ENCODE data around the gene TNFSF10. TPM values are rescaled to one million over a fixed set of nuclear protein-coding genes. Genes with fewer than 3 reads are reported as not detected.

The TNFSF10 gene
- total RNA-seq, 1 donor from 2014 or later: not detected

DNA sequence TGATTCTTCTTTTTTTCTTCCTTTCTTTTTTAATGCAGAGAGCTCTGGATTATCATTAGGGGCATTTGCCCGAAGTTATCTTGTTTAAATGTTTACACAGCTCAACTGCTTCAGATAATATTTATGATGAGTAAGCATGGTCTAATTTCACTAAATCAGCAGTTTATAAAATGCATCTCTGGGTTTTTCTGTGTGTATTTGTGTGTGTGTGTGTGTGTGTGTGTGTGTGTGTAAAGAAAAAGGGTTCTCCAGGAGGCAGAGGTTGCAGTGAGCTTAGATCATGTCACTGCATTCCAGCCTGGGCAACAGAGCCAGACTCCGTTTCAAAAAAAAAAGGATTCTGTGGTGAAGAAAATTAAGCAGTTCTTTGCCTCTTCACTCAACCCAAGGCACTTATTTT is 25.9 kb upstream of the TNFSF10 start:
- H3K4me3 Mint-ChIP-seq: no peak overlapping the region
- H3K27me3 Mint-ChIP-seq (ENCODE audit: low read depth): no peaks in the 10 kb centered on the region
- TF ChIP-seq, protein P1, sequence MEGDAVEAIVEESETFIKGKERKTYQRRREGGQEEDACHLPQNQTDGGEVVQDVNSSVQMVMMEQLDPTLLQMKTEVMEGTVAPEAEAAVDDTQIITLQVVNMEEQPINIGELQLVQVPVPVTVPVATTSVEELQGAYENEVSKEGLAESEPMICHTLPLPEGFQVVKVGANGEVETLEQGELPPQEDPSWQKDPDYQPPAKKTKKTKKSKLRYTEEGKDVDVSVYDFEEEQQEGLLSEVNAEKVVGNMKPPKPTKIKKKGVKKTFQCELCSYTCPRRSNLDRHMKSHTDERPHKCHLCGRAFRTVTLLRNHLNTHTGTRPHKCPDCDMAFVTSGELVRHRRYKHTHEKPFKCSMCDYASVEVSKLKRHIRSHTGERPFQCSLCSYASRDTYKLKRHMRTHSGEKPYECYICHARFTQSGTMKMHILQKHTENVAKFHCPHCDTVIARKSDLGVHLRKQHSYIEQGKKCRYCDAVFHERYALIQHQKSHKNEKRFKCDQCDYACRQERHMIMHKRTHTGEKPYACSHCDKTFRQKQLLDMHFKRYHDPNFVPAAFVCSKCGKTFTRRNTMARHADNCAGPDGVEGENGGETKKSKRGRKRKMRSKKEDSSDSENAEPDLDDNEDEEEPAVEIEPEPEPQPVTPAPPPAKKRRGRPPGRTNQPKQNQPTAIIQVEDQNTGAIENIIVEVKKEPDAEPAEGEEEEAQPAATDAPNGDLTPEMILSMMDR (conservative IDR thresholded peaks at IDR 0.05): no peak
- no peaks in the 10 kb centered on the region for H3K9me3 Mint-ChIP-seq
- no peaks in the 10 kb centered on the region for H3K36me3 Mint-ChIP-seq (ENCODE audit: low read depth)
- no peak overlapping the region for H3K27ac Mint-ChIP-seq (ENCODE audit: unreplicated experiment)
- DNase-seq (ENCODE audit: low read depth, low spot score): no peak
- H3K4me1 Mint-ChIP-seq: no peaks in the 10 kb centered on the region

DNA sequence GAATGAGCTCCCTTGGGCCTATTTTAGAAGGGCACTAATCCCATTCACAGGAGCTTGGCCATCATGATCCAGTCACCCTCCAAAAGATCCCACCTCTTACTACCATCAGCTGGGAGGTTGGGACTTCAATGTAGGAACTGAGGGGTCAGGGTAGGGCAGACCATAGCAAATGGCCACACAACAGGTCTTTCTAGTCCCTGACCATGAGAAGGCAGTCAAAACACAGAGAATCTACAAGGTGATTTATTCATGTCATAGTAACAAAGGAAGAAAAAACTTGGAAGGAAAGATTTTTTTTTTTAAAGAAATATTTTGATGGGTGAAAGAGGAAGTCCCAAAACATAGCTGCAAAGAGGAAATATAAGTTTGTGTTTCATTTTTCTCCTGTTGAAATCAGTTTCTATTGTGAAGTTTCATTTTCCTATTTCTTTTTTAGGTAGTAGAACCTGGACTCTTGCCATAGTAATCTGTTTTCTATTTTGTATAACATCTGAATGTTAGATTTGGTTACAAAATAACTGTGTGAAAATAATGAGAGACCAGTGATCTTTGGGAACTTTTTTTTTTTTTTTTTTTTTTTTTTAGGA is 23.5 kb upstream of the TNFSF10 start:
- DNase-seq (ENCODE audit: low read depth, low spot score): no peak
- Mint-ChIP-seq H3K36me3 (ENCODE audit: low read depth) (no peaks in the 10 kb centered on the region), H3K27ac (ENCODE audit: unreplicated experiment) (peak overlapping the region; percentile 20), H3K9me3 (no peaks in the 10 kb centered on the region), H3K4me3 (no peak overlapping the region), H3K27me3 (ENCODE audit: low read depth) (no peaks in the 10 kb centered on the region), H3K4me1 (no peaks in the 10 kb centered on the region)
- TF ChIP-seq, protein P1 (conservative IDR thresholded peaks at IDR 0.05): no peak

DNA sequence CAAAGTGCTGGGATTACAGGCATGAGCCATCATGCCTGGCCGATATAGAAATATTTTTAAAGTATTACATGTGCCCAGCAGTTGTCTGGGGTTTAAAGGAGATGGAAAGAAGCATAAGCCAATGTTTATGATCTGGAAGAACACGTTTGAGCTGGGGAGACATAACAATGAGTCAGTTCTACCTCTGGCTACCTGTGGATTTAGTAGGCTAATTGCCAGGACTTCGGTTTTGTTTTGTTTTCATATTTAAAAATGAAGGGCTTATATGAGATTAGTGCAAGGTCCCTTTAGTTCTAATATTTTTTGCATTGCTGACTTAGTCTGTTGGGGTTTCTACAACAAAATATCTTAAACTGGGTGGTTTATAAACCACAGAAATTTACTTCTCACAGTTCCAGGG is 22.9 kb upstream of the TNFSF10 start:
- TF ChIP-seq, protein P1 (conservative IDR thresholded peaks at IDR 0.05): no peak
- no peaks in the 10 kb centered on the region for H3K36me3 Mint-ChIP-seq (ENCODE audit: low read depth)
- no peaks in the 10 kb centered on the region for H3K9me3 Mint-ChIP-seq
- no peak overlapping the region for H3K27ac Mint-ChIP-seq (ENCODE audit: unreplicated experiment)
- H3K4me1 Mint-ChIP-seq: no peaks in the 10 kb centered on the region
- no peak overlapping the region for H3K4me3 Mint-ChIP-seq
- H3K27me3 Mint-ChIP-seq (ENCODE audit: low read depth): no peaks in the 10 kb centered on the region
- no peak for DNase-seq (ENCODE audit: low read depth, low spot score)

DNA sequence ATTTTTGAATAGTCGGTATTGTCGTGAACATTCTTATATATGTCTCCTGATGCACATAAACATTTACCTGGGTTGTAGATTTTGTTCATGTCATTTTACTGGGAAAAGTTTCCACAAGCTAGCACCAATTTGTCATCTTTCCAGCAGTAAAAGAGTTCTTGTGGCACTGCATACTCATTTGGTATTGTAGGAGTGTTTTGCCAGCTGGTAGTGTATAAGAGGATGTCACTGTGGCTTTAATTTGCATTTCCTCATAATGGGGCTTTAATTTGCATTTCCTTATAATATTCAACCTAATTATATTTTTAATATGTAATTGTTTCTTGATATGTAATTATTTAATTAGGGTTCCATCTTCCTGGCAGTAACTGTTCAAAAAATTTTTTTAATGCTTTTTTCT is 21.2 kb upstream of the TNFSF10 start:
- H3K4me1 Mint-ChIP-seq: no peaks in the 10 kb centered on the region
- H3K27ac Mint-ChIP-seq (ENCODE audit: unreplicated experiment): no peak overlapping the region
- no peaks in the 10 kb centered on the region for H3K9me3 Mint-ChIP-seq
- H3K4me3 Mint-ChIP-seq: no peak overlapping the region
- TF ChIP-seq, protein P1 (conservative IDR thresholded peaks at IDR 0.05): no peak
- H3K36me3 Mint-ChIP-seq (ENCODE audit: low read depth): no peaks in the 10 kb centered on the region
- no peak for DNase-seq (ENCODE audit: low read depth, low spot score)
- H3K27me3 Mint-ChIP-seq (ENCODE audit: low read depth): no peaks in the 10 kb centered on the region

DNA sequence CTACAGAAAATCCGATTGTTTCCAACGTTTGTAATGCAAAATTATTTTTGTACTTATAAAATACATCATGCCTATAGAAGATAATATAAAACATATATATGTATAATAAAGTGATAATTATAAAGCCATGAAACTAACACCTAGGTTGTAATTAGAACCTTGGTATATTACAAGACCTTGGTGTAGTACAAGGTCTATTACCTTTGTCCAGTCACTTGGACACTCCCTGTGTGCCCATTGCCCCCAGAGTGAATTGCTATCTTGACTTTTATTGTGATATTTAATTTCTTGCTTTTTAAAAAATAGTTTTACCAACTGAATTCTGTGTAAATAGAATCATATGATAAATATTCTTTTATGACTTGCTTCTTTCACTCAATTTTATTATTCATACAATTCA is 20.7 kb upstream of the TNFSF10 start:
- Mint-ChIP-seq H3K9me3 (no peaks in the 10 kb centered on the region), H3K4me3 (no peak overlapping the region), H3K36me3 (ENCODE audit: low read depth) (no peaks in the 10 kb centered on the region), H3K4me1 (no peaks in the 10 kb centered on the region), H3K27ac (ENCODE audit: unreplicated experiment) (no peak overlapping the region), H3K27me3 (ENCODE audit: low read depth) (no peaks in the 10 kb centered on the region)
- DNase-seq (ENCODE audit: low read depth, low spot score): no peak
- TF ChIP-seq, protein P1 (conservative IDR thresholded peaks at IDR 0.05): no peak

All from neural crest cell (in vitro differentiated cells).